HEK293T (cell line): ENCODE data around the gene EFHC1.

Source experiments
- BHLHE40 ChIP-seq: fragments of 450-650 bp; IDR thresholded peaks from 2 replicates; pipeline ENCODE4 v1.6.1; 2016; ENCODE audit warnings: mild to moderate bottlenecking, moderate library complexity, borderline replicate concordance
- CTBP1 ChIP-seq: fragments of 450-650 bp; IDR thresholded peaks from 2 replicates; pipeline ENCODE4 v1.6.1; 2016; ENCODE audit warnings: borderline replicate concordance
- ELF4 ChIP-seq: fragments of 450-650 bp; IDR thresholded peaks from 2 replicates; pipeline ENCODE4 v1.6.1; 2017; ENCODE audit warnings: antibody characterized with exemption
- HDGF ChIP-seq: fragments of 450-650 bp; IDR thresholded peaks from 2 replicates; pipeline ENCODE4 v1.6.1; 2017; ENCODE audit warnings: antibody characterized with exemption, borderline replicate concordance
- NFRKB ChIP-seq: fragments of 450-650 bp; IDR thresholded peaks from 2 replicates; pipeline ENCODE4 v1.6.1; 2016; ENCODE audit warnings: mild to moderate bottlenecking, moderate library complexity
- SUZ12 ChIP-seq: fragments of 450-650 bp; IDR thresholded peaks from 2 replicates; pipeline ENCODE4 v1.6.1; 2016; ENCODE audit warnings: mild to moderate bottlenecking
- ZNF384 ChIP-seq: fragments of 450-650 bp; IDR thresholded peaks from 2 replicates; pipeline ENCODE4 v1.6.1; 2016
- TF ChIP-seq, protein P1 (sequence below): fragments of 450-650 bp; IDR thresholded peaks from 2 replicates; pipeline ENCODE4 v1.6.1; 2016

GRCh38 chr6:52377538-52378221 lies 42.5 kb upstream of the EFHC1 start:
- no peak for TF ChIP-seq HDGF
- TF ChIP-seq SUZ12: no peak
- TF ChIP-seq ELF4: no peak
- TF ChIP-seq ZNF384: no peak
- TF ChIP-seq, protein P1, sequence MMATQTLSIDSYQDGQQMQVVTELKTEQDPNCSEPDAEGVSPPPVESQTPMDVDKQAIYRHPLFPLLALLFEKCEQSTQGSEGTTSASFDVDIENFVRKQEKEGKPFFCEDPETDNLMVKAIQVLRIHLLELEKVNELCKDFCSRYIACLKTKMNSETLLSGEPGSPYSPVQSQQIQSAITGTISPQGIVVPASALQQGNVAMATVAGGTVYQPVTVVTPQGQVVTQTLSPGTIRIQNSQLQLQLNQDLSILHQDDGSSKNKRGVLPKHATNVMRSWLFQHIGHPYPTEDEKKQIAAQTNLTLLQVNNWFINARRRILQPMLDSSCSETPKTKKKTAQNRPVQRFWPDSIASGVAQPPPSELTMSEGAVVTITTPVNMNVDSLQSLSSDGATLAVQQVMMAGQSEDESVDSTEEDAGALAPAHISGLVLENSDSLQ: no peak
- TF ChIP-seq NFRKB: no peak
- TF ChIP-seq BHLHE40: no peak
- TF ChIP-seq CTBP1: no peak
